Ovary (tissue), 9 donors: Measurements from ENCODE around the gene LDB3. TPM values are rescaled to one million over a fixed set of nuclear protein-coding genes. Genes with fewer than 3 reads are reported as not detected.
A peak's percentile ranks its signal among the peaks of the same experiment; 100 is the strongest.

Experiments used
- DNase-seq, 5 donors: peaks; one replicate each; pipeline ENCODE4 v3.0.0-alpha.2; 2019 to 2020
- H3K27ac ChIP-seq, 2 donors: fragments of 200-600 bp; one replicate each; pipeline versions ENCODE4 v1.5.1 to v1.8.0; 2019 to 2022
- H3K27me3 ChIP-seq: fragments of 200-600 bp; one replicate; pipeline ENCODE4 v1.8.0; 2022
- H3K36me3 ChIP-seq: fragments of 200-600 bp; sonication (generic); one replicate; pipeline ENCODE4 v1.5.1; 2019
- H3K4me1 ChIP-seq: one replicate; pipeline ENCODE4 v1.8.1; 2013; ENCODE audit warnings: mild to moderate bottlenecking, moderate library complexity; ENCODE audit not compliant: insufficient read depth
- H3K4me3 ChIP-seq: fragments of 200-600 bp; sonication (generic); one replicate; pipeline ENCODE4 v1.5.1; 2017
- H3K9me3 ChIP-seq, 2 donors: fragments of 200-600 bp in 1 of 2; sonication (generic) in 1 of 2; one replicate each; pipeline versions ENCODE4 v1.5.1 to v1.8.1; 2013 to 2019; ENCODE audit warnings: mild to moderate bottlenecking in 1 of 2, moderate library complexity in 1 of 2
- CTCF ChIP-seq, 3 donors: fragments of 450-650 bp in 2 of 3; fragments of 200-600 bp in 1 of 3; IDR thresholded peaks; one replicate each; pipeline versions ENCODE4 v1.5.1 to v1.8.0; 2016 to 2022; ENCODE audit warnings: antibody characterized with exemption in 3 of 3, mild to moderate bottlenecking in 1 of 3
- EP300 ChIP-seq: sonication (generic); formaldehyde crosslinking; IDR thresholded peaks from one replicate; pipeline ENCODE4 v1.6.1; 2017; ENCODE audit warnings: antibody characterized with exemption
- POLR2A ChIP-seq: fragments of 450-650 bp; IDR thresholded peaks from one replicate; pipeline ENCODE4 v1.6.1; 2017; ENCODE audit warnings: antibody characterized with exemption, mild to moderate bottlenecking, moderate library complexity
- WGBS, 3 donors: extraction: QIAGEN DNeasy Blood & Tissue Kit in 1 of 3; methylation state at CpG; one replicate each; pipeline versions ENCODE4 v1.1.5 to v1.1.7; 2013 to 2017; 5-methylcytosine and 5-hydroxymethylcytosine counted together
- intact Hi-C, 4 donors: fragments of 100-400 bp; cut with DNase I; formaldehyde crosslinking; loops; one replicate each; pipeline versions ENCODE4 v1.11.0 to v1.15.1; 2022 to 2023
- polyA plus RNA-seq, 2 donors: library from polyadenylated mRNA; stranded (reverse); fragments of 200-250 nt in 1 of 2; fragments of 350-450 nt in 1 of 2; fragmentation: Illumina TruSeq in 1 of 2; extraction: RNeasy Lipid Tissue Mini Kit (QIAGEN cat#74804) in 1 of 2; gene quantifications; one replicate each; pipeline ENCODE4 v1.2.3, GENCODE V29; 2013 to 2014
- total RNA-seq, 7 donors: library from RNA; depleted of rRNA in 2 of 7; stranded (reverse); fragments of >200 nt in 2 of 7; fragmentation: NEBNext Ultra II Directional in 3 of 7; extraction: Animal tissue kit (Norgen Biotek cat#: 25700) in 3 of 7; gene quantifications; one replicate each; pipeline versions ENCODE4 v1.1.0 to v1.2.4, GENCODE V29; 2016 to 2023
- donor health status: DM: no; HTN: no; CAD: no; lungs with moderate emphysema.
- donor health status: DM: no; HTN: no; CAD: no.
- donor health status: Bipolar disorder and iron deficiency.
- donor health status: DM: yes; HTN: yes; CAD: no.
- donor health status: DM: no; HTN: no; CAD: no.
- donor health status: DM: yes; HTN: yes; CAD: no.

LDB3 gene
- total and polyA plus RNA-seq, 9 donors: 1.5 to 12.9 (median 3.6) TPM

GRCh38 chr10:86707505-86707904, 39.2 kb downstream of the LDB3 start:
- H3K27me3 ChIP-seq: no peaks in the 10 kb centered on the region
- intact Hi-C loops: no loop called here
- H3K36me3 ChIP-seq: no peaks in the 10 kb centered on the region
- DNase-seq: peak in 1 of 5 donors; percentile 11
- TF ChIP-seq EP300 (no peak), POLR2A (no peak), CTCF (IDR thresholded peaks at IDR 0.05) (no peak)
- H3K27ac ChIP-seq: no peak overlapping the region
- no peaks in the 10 kb centered on the region for H3K9me3 ChIP-seq
- no peak overlapping the region for H3K4me3 ChIP-seq
- 47 to 55% (median 51%) methylated on average over 4 of the region's 4 CpGs for whole genome bisulfite sequencing, 3 donors
- peaks cover 5% of the 10 kb centered on the region for H3K4me1 ChIP-seq

- TF ChIP-seq CTCF (IDR thresholded peaks at IDR 0.05): no peak
- no peak for TF ChIP-seq POLR2A
- TF ChIP-seq EP300: no peak
- Histone ChIP-seq H3K27me3 (no peaks in the 10 kb centered on the region), H3K27ac (no peak overlapping the region), H3K4me1 (peaks cover 5% of the 10 kb centered on the region), H3K9me3 (no peaks in the 10 kb centered on the region), H3K36me3 (no peaks in the 10 kb centered on the region), H3K4me3 (no peak overlapping the region)
- WGBS, 3 donors: 90 to 92% (median 90%) methylated on average over 8 of the region's 8 CpGs
- DNase-seq: peak in 1 of 5 donors; percentile 23
- intact Hi-C loops: no loop called here
Measured at GRCh38 chr10:86708068-86708782, 39.9 kb downstream of the LDB3 start.

- DNase-seq: no peak
- 77 to 83% (median 81%) methylated on average over 5 of the region's 5 CpGs for WGBS, 3 donors
- no peaks in the 10 kb centered on the region for H3K27me3 ChIP-seq
- H3K9me3 ChIP-seq: no peaks in the 10 kb centered on the region
- no peak overlapping the region for H3K4me3 ChIP-seq
- intact Hi-C loops: no loop called here
- TF ChIP-seq CTCF (IDR thresholded peaks at IDR 0.05) (no peak), EP300 (no peak), POLR2A (no peak)
- H3K36me3 ChIP-seq: no peaks in the 10 kb centered on the region
- H3K4me1 ChIP-seq: peaks cover 5% of the 10 kb centered on the region
- H3K27ac ChIP-seq: no peak overlapping the region
Measured at GRCh38 chr10:86708783-86709380, 40.6 kb downstream of the LDB3 start.

GRCh38 chr10:86709396-86710185, 41.3 kb downstream of the LDB3 start:
- H3K4me1 ChIP-seq: peaks cover 5% of the 10 kb centered on the region
- H3K36me3 ChIP-seq: no peaks in the 10 kb centered on the region
- H3K27ac ChIP-seq: no peak overlapping the region
- H3K27me3 ChIP-seq: no peaks in the 10 kb centered on the region
- intact Hi-C loops: loop anchor here in 3 of 4 donors (2.0 to 5.0 kb wide), 3 partner anchors 47 to 188 kb away; partner anchors contain the start of gene BMPR1A (in 2 of the 3)
- peak in 1 of 5 donors; percentile 39 for DNase-seq
- WGBS, 3 donors: 94 to 97% (median 94%) methylated on average over 16 of the region's 16 CpGs
- no peaks in the 10 kb centered on the region for H3K9me3 ChIP-seq
- TF ChIP-seq CTCF (IDR thresholded peaks at IDR 0.05) (no peak), POLR2A (no peak)
- no peak overlapping the region for H3K4me3 ChIP-seq
